ENCODE data around the gene CEBPA.
A peak's percentile ranks its signal among the peaks of the same experiment; 100 is the strongest.

Gene CEBPA

GRCh38 chr19:33304371-33304759, 2.0 kb upstream of the CEBPA start:
- TF ChIP-seq NFIC (IDR thresholded peaks at IDR 0.05) (no peak), EP300 (IDR thresholded peaks at IDR 0.05; ENCODE audit: borderline replicate concordance) (no peak), USF1 (IDR thresholded peaks at IDR 0.05) (no peak), YY1 (IDR thresholded peaks at IDR 0.05; ENCODE audit: low read depth) (no peak), CEBPB (IDR thresholded peaks at IDR 0.05) (no peak), TAF1 (IDR thresholded peaks at IDR 0.05; ENCODE audit: low read depth) (no peak), RAD21 (IDR thresholded peaks at IDR 0.05; ENCODE audit: low read depth) (no peak), FOXM1 (IDR thresholded peaks at IDR 0.05; ENCODE audit: borderline replicate concordance, low read depth) (no peak), REST (IDR thresholded peaks at IDR 0.05; ENCODE audit: low read depth) (no peak), TCF12 (IDR thresholded peaks at IDR 0.05; ENCODE audit: low read depth) (no peak), EGR1 (IDR thresholded peaks at IDR 0.05) (no peak), TEAD4 (IDR thresholded peaks at IDR 0.05) (no peak), MAX (IDR thresholded peaks at IDR 0.05) (no peak), ZBTB7A (IDR thresholded peaks at IDR 0.05; ENCODE audit: low read depth) (no peak), CREB1 (IDR thresholded peaks at IDR 0.05; ENCODE audit: low read depth) (no peak)

- TF ChIP-seq CEBPB (IDR thresholded peaks at IDR 0.05) (no peak), TCF12 (IDR thresholded peaks at IDR 0.05; ENCODE audit: low read depth) (no peak), EP300 (IDR thresholded peaks at IDR 0.05; ENCODE audit: borderline replicate concordance) (no peak), MAX (IDR thresholded peaks at IDR 0.05) (no peak), EGR1 (IDR thresholded peaks at IDR 0.05) (no peak), RAD21 (IDR thresholded peaks at IDR 0.05; ENCODE audit: low read depth) (no peak), TAF1 (IDR thresholded peaks at IDR 0.05; ENCODE audit: low read depth) (no peak), NFIC (IDR thresholded peaks at IDR 0.05) (no peak), TEAD4 (IDR thresholded peaks at IDR 0.05) (no peak), YY1 (IDR thresholded peaks at IDR 0.05; ENCODE audit: low read depth) (no peak), USF1 (IDR thresholded peaks at IDR 0.05) (no peak), ZBTB7A (IDR thresholded peaks at IDR 0.05; ENCODE audit: low read depth) (no peak), CREB1 (IDR thresholded peaks at IDR 0.05; ENCODE audit: low read depth) (no peak), FOXM1 (IDR thresholded peaks at IDR 0.05; ENCODE audit: borderline replicate concordance, low read depth) (no peak), REST (IDR thresholded peaks at IDR 0.05; ENCODE audit: low read depth) (no peak)
These were observed 1.5 kb upstream of the CEBPA start for GRCh38 chr19:33303791-33304345.

- TF ChIP-seq FOXM1 (IDR thresholded peaks at IDR 0.05; ENCODE audit: borderline replicate concordance, low read depth) (no peak), ZBTB7A (IDR thresholded peaks at IDR 0.05; ENCODE audit: low read depth) (peak; percentile 19; the same call in 1 of the 2 replicates), MAX (IDR thresholded peaks at IDR 0.05) (0 out of 2 replicates have a peak, but pooled peaks have one; percentile 7), CREB1 (IDR thresholded peaks at IDR 0.05; ENCODE audit: low read depth) (no peak), TCF12 (IDR thresholded peaks at IDR 0.05; ENCODE audit: low read depth) (no peak), REST (IDR thresholded peaks at IDR 0.05; ENCODE audit: low read depth) (no peak)
These were observed 848 bp upstream of the CEBPA start for GRCh38 chr19:33302974-33303790.

- TF ChIP-seq EGR1 (IDR thresholded peaks at IDR 0.05) (no peak), YY1 (IDR thresholded peaks at IDR 0.05; ENCODE audit: low read depth) (no peak), CREB1 (IDR thresholded peaks at IDR 0.05; ENCODE audit: low read depth) (no peak), EP300 (IDR thresholded peaks at IDR 0.05; ENCODE audit: borderline replicate concordance) (no peak), REST (IDR thresholded peaks at IDR 0.05; ENCODE audit: low read depth) (no peak), NFIC (IDR thresholded peaks at IDR 0.05) (no peak)
These were observed 497 bp downstream of the CEBPA start for GRCh38 chr19:33301900-33302174.

All from Ishikawa (cell line).